OCI-LY7 (cell line): Measurements from ENCODE around the gene COPRS. TPM values are rescaled to one million over a fixed set of nuclear protein-coding genes. Genes with fewer than 3 reads are reported as not detected.

Experiments used
- BruUV-seq: library from RNA; stranded (reverse); fragments of 400-500 nt; replicated peaks from 2 replicates; lab custom pipeline; 2021; lab: Mats Ljungman, UMichigan
- CTCF ChIA-PET: fragments of 300-600 bp; sonication (Branson Sonifier 250); formaldehyde crosslinking; loops from one replicate; lab custom pipeline; 2022; ENCODE audit warnings: antibody characterized with exemption; ENCODE audit not compliant: unreplicated experiment; lab: Charles Lee
- POLR2A ChIA-PET: fragments of 300-600 bp; sonication (Branson Sonifier 250); formaldehyde crosslinking; loops from one replicate; lab custom pipeline; 2022; ENCODE audit warnings: antibody characterized with exemption; lab: Charles Lee
- DNase-seq: peaks from one replicate; pipeline ENCODE4 v3.0.0-alpha.2; 2015; ENCODE audit warnings: low spot score
- H2AFZ ChIP-seq: fragments of 200-600 bp; sonication (generic), shearing (Covaris generic); 2 replicates; pipeline ENCODE4 v1.6.1; 2014; ENCODE audit warnings: mild to moderate bottlenecking, antibody characterized with exemption, low read length, moderate library complexity
- H3K27ac ChIP-seq: fragments of 200-600 bp; sonication (generic); 2 replicates; pipeline ENCODE4 v1.5.1; 2014; ENCODE audit warnings: mixed run types, low read depth, mild to moderate bottlenecking, moderate library complexity, low read length, inconsistent platforms; ENCODE audit not compliant: poor library complexity, severe bottlenecking
- H3K36me3 ChIP-seq: fragments of 200-600 bp; sonication (generic); 2 replicates; pipeline ENCODE4 v1.6.1; 2014; ENCODE audit warnings: mild to moderate bottlenecking, antibody characterized with exemption, low read length, moderate library complexity, mixed read lengths; ENCODE audit not compliant: insufficient read depth
- H3K4me1 ChIP-seq: fragments of 200-600 bp; sonication (generic); 2 replicates; pipeline ENCODE4 v1.5.1; 2014; ENCODE audit warnings: mild to moderate bottlenecking, low read length; ENCODE audit not compliant: insufficient read depth, poor library complexity, severe bottlenecking
- H3K4me2 ChIP-seq: fragments of 200-600 bp; sonication (generic); 2 replicates; pipeline ENCODE4 v1.6.1; 2014; ENCODE audit warnings: mild to moderate bottlenecking, low read length
- H3K4me3 ChIP-seq: fragments of 200-600 bp; sonication (generic); 2 replicates; pipeline ENCODE4 v1.5.1; 2014; ENCODE audit warnings: mild to moderate bottlenecking, low read depth, low read length; ENCODE audit not compliant: poor library complexity, severe bottlenecking
- H3K79me2 ChIP-seq: fragments of 200-600 bp; sonication (generic); 2 replicates; pipeline ENCODE4 v1.6.1; 2016; ENCODE audit warnings: low read depth, mild to moderate bottlenecking, low read length, moderate library complexity, mixed read lengths; ENCODE audit not compliant: insufficient read depth
- H3K9me2 ChIP-seq: fragments of 200-600 bp; sonication (generic); 2 replicates; pipeline ENCODE4 v1.6.1; 2016; ENCODE audit warnings: mild to moderate bottlenecking, low read length, mixed read lengths; ENCODE audit not compliant: insufficient read depth
- H3K9me3 ChIP-seq: fragments of 200-600 bp; sonication (generic); 2 replicates; pipeline ENCODE4 v1.6.1; 2014; ENCODE audit warnings: mild to moderate bottlenecking, mixed run types, low read length, mixed read lengths
- H4K20me1 ChIP-seq: fragments of 200-600 bp; sonication (generic); 2 replicates; pipeline ENCODE4 v1.6.1; 2014; ENCODE audit warnings: mild to moderate bottlenecking, antibody characterized with exemption, low read length, moderate library complexity, mixed read lengths; ENCODE audit not compliant: insufficient read depth
- EZH2phosphoT487 ChIP-seq: fragments of 200-600 bp; sonication (generic); IDR thresholded peaks from 2 replicates; pipeline ENCODE4 v1.6.1; 2018; ENCODE audit warnings: low read depth, borderline replicate concordance, mild to moderate bottlenecking, mixed run types, antibody characterized with exemption, low read length, moderate library complexity, mixed read lengths
- intact Hi-C: fragments of 100-400 bp; cut with micrococcal nuclease; formaldehyde crosslinking; loops from one replicate; pipeline ENCODE4 v1.10.0; 2022; ENCODE audit not compliant: unreplicated experiment
- total RNA-seq, 2 experiments: library from RNA; depleted of rRNA in 1 of 2; stranded (reverse); fragments of >200 nt in 1 of 2; shearing (Covaris generic) in 1 of 2; gene quantifications; 2 replicates each; pipeline ENCODE4 v1.2.3, GENCODE V29; 2014 to 2022
- TF ChIP-seq, protein P1 (sequence below): fragments of 200-600 bp; sonication (generic); conservative IDR thresholded peaks from 2 replicates; pipeline ENCODE4 v1.5.1; 2014; ENCODE audit warnings: mild to moderate bottlenecking, antibody characterized with exemption, low read length, moderate library complexity, mixed read lengths

The COPRS gene
- total RNA-seq, 2 experiments from 2014 or later = 32.7 to 50.7 TPM

DNA sequence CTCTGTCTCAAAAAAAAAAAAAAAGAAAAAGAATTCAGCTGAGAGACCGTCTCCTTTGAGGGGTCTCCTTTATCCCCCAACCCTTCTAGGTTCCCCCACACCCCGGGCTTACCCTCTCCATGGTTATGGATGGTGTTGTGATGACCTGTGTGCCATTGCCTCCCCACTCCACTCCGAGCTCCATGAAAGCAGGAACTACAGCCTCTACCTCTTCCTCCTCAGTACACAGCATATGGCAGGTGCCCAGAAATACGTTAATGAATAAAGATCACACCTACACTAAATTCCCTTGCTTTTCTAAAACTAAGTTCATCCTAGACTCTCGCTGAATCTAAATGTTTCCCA, 17.2 kb downstream of the COPRS start:
- no peaks in the 10 kb centered on the region for H3K9me2 ChIP-seq
- peaks cover 8% of the 10 kb centered on the region for H3K4me1 ChIP-seq
- peak overlapping the region; percentile 49; the same call in 1 of the 2 replicates for H2AFZ ChIP-seq
- intact Hi-C loops = loop anchor here (1.0 to 2.0 kb wide), 3 partner anchors 284 to 405 kb away; no protein-coding TSS in a partner anchor
- TF ChIP-seq, protein P1, sequence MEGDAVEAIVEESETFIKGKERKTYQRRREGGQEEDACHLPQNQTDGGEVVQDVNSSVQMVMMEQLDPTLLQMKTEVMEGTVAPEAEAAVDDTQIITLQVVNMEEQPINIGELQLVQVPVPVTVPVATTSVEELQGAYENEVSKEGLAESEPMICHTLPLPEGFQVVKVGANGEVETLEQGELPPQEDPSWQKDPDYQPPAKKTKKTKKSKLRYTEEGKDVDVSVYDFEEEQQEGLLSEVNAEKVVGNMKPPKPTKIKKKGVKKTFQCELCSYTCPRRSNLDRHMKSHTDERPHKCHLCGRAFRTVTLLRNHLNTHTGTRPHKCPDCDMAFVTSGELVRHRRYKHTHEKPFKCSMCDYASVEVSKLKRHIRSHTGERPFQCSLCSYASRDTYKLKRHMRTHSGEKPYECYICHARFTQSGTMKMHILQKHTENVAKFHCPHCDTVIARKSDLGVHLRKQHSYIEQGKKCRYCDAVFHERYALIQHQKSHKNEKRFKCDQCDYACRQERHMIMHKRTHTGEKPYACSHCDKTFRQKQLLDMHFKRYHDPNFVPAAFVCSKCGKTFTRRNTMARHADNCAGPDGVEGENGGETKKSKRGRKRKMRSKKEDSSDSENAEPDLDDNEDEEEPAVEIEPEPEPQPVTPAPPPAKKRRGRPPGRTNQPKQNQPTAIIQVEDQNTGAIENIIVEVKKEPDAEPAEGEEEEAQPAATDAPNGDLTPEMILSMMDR = no peak
- no peak for TF ChIP-seq EZH2phosphoT487
- ChIA-PET CTCF (interaction anchor here (1.2 to 1.4 kb wide), 2 partner anchors 307 kb away, joined by 5 read pairs; no protein-coding TSS in a partner anchor), POLR2A (interaction anchor here (1.2 kb wide), 1 partner anchor 307 kb away, joined by 5 read pairs; no protein-coding TSS in a partner anchor)
- H3K4me2 ChIP-seq = peak overlapping the region; percentile 43; the same call in 1 of the 2 replicates
- no peaks in the 10 kb centered on the region for H3K36me3 ChIP-seq
- H3K27ac ChIP-seq = no peak overlapping the region
- no peaks in the 10 kb centered on the region for H3K9me3 ChIP-seq
- no peaks in the 10 kb centered on the region for H3K79me2 ChIP-seq
- H3K4me3 ChIP-seq = no peak overlapping the region
- no peak for DNase-seq
- no peaks in the 10 kb centered on the region for H4K20me1 ChIP-seq
- BruUV-seq = no TSS peak

DNA sequence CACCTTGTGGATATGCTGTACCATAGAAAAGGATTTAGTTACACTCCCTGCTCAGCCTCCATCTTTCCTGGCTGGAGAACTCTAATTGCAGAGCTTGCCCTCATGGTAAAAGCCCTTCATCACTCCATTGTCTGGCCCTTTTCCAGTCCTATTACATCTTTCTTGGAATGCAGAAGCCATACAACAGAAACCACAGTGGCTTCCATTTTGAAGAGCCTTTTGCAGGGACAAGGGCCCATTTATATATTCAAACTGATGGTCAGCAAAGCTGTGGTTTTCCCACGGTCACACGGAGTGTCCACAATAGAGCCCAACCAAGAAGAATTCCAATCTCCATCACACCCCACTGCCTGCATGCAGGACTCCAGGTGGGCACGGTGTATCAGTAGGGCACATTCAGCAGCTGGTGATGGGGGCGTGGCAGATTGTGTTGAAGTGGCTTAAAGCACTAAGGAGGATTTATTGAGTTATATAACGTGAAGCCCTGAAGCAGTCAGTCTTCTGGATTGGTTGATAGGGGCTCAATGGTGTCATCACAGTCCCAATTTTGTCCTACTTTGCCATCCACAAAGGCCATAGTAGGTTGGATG, 20.3 kb downstream of the COPRS start:
- CTCF ChIA-PET = no interaction called here
- peaks cover 8% of the 10 kb centered on the region for H3K4me1 ChIP-seq
- no peak overlapping the region for H3K27ac ChIP-seq
- BruUV-seq = no TSS peak
- no peak for TF ChIP-seq EZH2phosphoT487
- TF ChIP-seq, protein P1 = no peak
- H3K79me2 ChIP-seq = no peaks in the 10 kb centered on the region
- H3K9me2 ChIP-seq = no peaks in the 10 kb centered on the region
- no peaks in the 10 kb centered on the region for H3K9me3 ChIP-seq
- H2AFZ ChIP-seq = no peak overlapping the region
- no peak overlapping the region for H3K4me2 ChIP-seq
- no peaks in the 10 kb centered on the region for H4K20me1 ChIP-seq
- no peak for DNase-seq
- no peaks in the 10 kb centered on the region for H3K36me3 ChIP-seq
- intact Hi-C loops = no loop called here
- no peak overlapping the region for H3K4me3 ChIP-seq
- POLR2A ChIA-PET = no interaction called here

DNA sequence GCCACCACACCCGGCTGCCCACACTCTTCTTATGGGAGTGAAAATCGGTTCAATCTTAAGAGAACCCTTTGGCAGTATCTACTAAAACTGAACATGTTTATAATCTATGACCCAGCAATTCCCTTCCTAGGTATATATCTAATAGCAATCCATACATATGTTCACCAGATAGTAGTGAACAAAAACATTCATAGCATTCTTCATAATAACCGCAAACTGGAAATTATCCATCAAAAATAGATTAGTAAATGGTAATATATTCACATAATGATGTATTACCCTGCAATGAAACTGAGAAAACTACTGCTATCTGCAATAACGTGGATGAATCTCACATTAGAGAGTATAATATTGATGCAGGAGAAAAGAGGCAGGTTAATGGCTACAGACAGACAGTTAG, 23.1 kb downstream of the COPRS start:
- intact Hi-C loops = no loop called here
- Histone ChIP-seq H4K20me1 (no peaks in the 10 kb centered on the region), H2AFZ (no peak overlapping the region), H3K4me2 (no peak overlapping the region), H3K4me1 (no peaks in the 10 kb centered on the region), H3K79me2 (no peaks in the 10 kb centered on the region), H3K9me3 (no peaks in the 10 kb centered on the region), H3K4me3 (no peak overlapping the region), H3K36me3 (no peaks in the 10 kb centered on the region), H3K9me2 (no peaks in the 10 kb centered on the region), H3K27ac (no peak overlapping the region)
- CTCF ChIA-PET = no interaction called here
- no peak for DNase-seq
- POLR2A ChIA-PET = no interaction called here
- no TSS peak for BruUV-seq
- TF ChIP-seq, protein P1 = no peak
- no peak for TF ChIP-seq EZH2phosphoT487
